Spinal cord (tissue), 10 donors: ENCODE results near the gene LYSMD2. TPM values are rescaled to one million over a fixed set of nuclear protein-coding genes. Genes with fewer than 3 reads are reported as not detected.
A peak's percentile ranks its signal among the peaks of the same experiment; 100 is the strongest.

Source experiments
- DNase-seq, 6 donors: peaks; one replicate each; pipeline versions ENCODE4 v3.0.0 to v3.0.0-alpha.2; 2013 to 2015; ENCODE audit warnings: low spot score in 6 of 6, low read depth in 4 of 6
- H3K27ac ChIP-seq: one replicate; pipeline ENCODE4 v1.5.1; 2013; ENCODE audit warnings: low read depth, low read length, control low read depth
- H3K27me3 ChIP-seq: one replicate; pipeline ENCODE4 v1.6.1; 2013; ENCODE audit warnings: low read length; ENCODE audit not compliant: control insufficient read depth, insufficient read depth
- H3K36me3 ChIP-seq: one replicate; pipeline ENCODE4 v1.6.1; 2013; ENCODE audit warnings: low read length; ENCODE audit not compliant: control insufficient read depth, insufficient read depth
- H3K4me1 ChIP-seq: one replicate; pipeline ENCODE4 v1.6.1; 2013; ENCODE audit warnings: low read length; ENCODE audit not compliant: control insufficient read depth, insufficient read depth
- H3K4me3 ChIP-seq: one replicate; pipeline ENCODE4 v1.5.1; 2013; ENCODE audit warnings: low read depth, low read length, control low read depth
- H3K9me3 ChIP-seq: one replicate; pipeline ENCODE4 v1.6.1; 2013; ENCODE audit warnings: low read length; ENCODE audit not compliant: control insufficient read depth, insufficient read depth
- WGBS: methylation state at CpG from one replicate; pipeline ENCODE4 v1.1.5; 2013; ENCODE audit warnings: missing lambda C conversion rate; ENCODE audit not compliant: insufficient coverage; 5-methylcytosine and 5-hydroxymethylcytosine counted together
- polyA plus RNA-seq, 2 donors: library from polyadenylated mRNA; unstranded; fragments of 120-200 nt; gene quantifications; one replicate each; pipeline ENCODE4 v1.2.1, GENCODE V29; 2013; ENCODE audit not compliant: insufficient read length in 2 of 2
- total RNA-seq, 2 donors: library from RNA; depleted of rRNA in 1 of 2; stranded (reverse); fragments of 120-200 nt in 1 of 2; fragments of >200 nt in 1 of 2; gene quantifications; one replicate each; pipeline versions ENCODE4 v1.2.3 to v1.2.4, GENCODE V29; 2013 to 2014
- donor health status: healthy.

The LYSMD2 gene
- total and polyA plus RNA-seq, 4 donors, result 10.7 to 23.8 (median 23.6) TPM

DNA sequence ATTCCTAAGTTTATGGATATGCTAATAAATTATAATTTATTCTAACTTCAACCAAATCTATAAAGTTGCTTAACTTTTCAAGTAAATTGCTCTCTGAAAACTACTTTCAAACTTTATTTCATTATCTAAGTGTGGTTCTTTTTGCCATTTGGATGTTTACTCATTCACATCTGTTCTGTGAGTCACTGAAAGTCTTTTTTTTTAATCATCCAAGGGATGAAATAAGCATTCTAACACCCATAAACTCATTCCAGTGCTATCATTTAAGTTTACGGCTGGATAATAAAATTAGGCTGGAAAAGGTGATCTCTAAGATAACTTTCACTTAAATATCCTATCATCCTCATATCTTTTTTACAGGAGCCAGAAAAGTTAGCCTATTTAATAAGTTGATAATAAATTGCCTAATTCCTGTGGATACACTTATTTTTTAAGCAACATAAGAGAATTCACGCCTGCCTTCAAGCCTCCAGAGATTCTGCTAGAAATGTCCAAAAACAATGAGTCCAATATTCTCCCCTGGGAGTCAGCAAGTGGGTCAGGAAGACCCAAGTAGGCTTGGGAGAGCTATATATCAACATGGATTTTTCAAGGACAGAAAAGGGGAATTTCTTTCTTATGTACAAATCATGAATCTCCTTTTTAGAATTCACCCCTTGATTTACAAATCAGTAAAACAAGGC, 30.4 kb downstream of the LYSMD2 start:
- Histone ChIP-seq H3K27ac (no peak overlapping the region), H3K4me3 (no peak overlapping the region), H3K36me3 (peaks cover 13% of the 10 kb centered on the region), H3K27me3 (no peaks in the 10 kb centered on the region), H3K9me3 (no peaks in the 10 kb centered on the region), H3K4me1 (no peaks in the 10 kb centered on the region)
- DNase-seq, result no peak
- WGBS, result no CpG with 5 or more reads among the region's 2 CpGs

DNA sequence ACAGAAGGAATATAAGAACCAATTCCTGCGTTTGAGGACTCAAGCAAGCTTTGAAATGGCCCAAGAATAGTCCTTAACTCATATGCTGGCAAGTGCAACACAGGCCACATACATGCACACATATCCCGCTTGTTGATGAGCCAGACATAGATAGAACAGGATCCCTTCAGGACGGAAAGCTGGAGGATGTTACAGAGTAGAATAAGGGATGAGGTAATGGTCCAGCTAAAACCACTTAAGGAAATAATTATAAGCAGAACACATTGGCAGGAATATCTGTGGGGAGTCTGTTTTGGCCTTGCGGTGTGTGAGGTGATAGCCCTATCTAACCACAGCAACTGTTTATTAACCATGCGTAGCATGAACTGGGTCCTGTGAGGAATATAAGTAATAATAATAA, 31.2 kb downstream of the LYSMD2 start:
- no peak overlapping the region for H3K27ac ChIP-seq
- no CpG with 5 or more reads among the region's 5 CpGs for WGBS
- no peaks in the 10 kb centered on the region for H3K9me3 ChIP-seq
- no peaks in the 10 kb centered on the region for H3K27me3 ChIP-seq
- H3K4me3 ChIP-seq, result no peak overlapping the region
- H3K4me1 ChIP-seq, result no peaks in the 10 kb centered on the region
- peak in 1 of 6 donors; percentile 9 for DNase-seq
- peaks cover 16% of the 10 kb centered on the region for H3K36me3 ChIP-seq

DNA sequence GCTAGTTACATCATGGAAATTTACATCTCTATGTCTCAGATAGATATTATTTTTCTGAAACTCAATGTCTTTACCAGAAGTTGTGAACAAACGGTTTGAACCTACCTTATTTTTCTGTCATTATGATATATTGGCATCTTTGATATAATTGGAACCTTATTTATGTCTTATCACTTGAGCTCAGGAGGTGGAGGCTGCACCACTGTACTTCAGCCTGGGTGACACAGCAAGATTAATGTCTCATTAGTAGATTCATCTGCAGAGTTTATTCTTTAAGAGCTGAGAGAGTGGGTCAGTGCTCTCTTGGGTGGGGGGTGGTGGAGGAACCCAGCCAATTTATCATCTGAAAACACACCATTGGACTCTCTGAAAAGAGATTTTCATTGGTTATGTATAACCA, 34.7 kb downstream of the LYSMD2 start:
- no peak for DNase-seq
- H3K4me1 ChIP-seq, result no peaks in the 10 kb centered on the region
- no peaks in the 10 kb centered on the region for H3K27me3 ChIP-seq
- H3K9me3 ChIP-seq, result no peaks in the 10 kb centered on the region
- WGBS, result no CpG with 5 or more reads among the region's 1 CpG
- peaks cover 13% of the 10 kb centered on the region for H3K36me3 ChIP-seq
- H3K27ac ChIP-seq, result no peak overlapping the region
- no peak overlapping the region for H3K4me3 ChIP-seq

DNA sequence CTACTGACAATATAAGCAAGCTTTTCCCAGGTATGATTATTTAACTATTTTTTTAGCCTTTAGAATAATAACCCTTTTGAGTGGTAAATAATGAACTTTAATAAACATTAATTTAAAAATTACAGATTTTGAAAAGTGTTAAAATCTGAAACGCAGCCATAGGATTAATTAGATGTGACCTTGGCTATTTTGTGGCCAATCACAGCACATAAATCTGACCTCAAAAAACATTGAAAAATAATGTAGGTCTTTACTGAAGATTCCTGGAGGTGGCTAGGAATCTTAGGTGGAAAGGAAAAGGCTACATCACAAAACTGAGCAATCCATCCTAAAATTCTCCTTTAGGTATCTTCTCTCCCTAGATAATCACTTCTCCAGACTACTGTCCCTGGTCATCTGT, 38.1 kb downstream of the LYSMD2 start:
- no CpG with 5 or more reads among the region's 1 CpG for WGBS
- Histone ChIP-seq H3K36me3 (peaks cover 15% of the 10 kb centered on the region), H3K27ac (no peak overlapping the region), H3K27me3 (no peaks in the 10 kb centered on the region), H3K4me3 (no peak overlapping the region), H3K9me3 (no peaks in the 10 kb centered on the region), H3K4me1 (no peaks in the 10 kb centered on the region)
- DNase-seq, result no peak

DNA sequence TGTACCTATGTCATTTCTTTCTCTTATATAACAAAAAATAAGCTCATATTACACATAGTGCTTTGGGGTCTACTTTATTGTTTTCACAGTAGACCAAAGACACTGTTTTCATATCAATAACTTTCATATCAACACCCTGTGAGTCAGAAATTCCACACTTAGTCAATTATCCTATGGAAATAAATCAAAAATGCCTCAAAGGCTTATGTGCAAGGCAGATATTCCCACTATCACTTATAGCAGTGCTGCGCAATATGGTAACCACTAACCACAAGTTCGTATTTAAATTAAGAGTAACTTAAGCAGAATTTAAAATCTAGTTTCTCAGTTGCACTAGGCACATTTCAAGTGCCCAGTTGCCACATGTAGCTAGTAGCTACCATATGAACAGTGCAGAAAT, 40.3 kb downstream of the LYSMD2 start:
- Histone ChIP-seq H3K36me3 (peaks cover 15% of the 10 kb centered on the region), H3K9me3 (no peaks in the 10 kb centered on the region), H3K27ac (no peak overlapping the region), H3K4me1 (no peaks in the 10 kb centered on the region), H3K4me3 (no peak overlapping the region), H3K27me3 (no peaks in the 10 kb centered on the region)
- no peak for DNase-seq
- no CpG with 5 or more reads among the region's 2 CpGs for WGBS

DNA sequence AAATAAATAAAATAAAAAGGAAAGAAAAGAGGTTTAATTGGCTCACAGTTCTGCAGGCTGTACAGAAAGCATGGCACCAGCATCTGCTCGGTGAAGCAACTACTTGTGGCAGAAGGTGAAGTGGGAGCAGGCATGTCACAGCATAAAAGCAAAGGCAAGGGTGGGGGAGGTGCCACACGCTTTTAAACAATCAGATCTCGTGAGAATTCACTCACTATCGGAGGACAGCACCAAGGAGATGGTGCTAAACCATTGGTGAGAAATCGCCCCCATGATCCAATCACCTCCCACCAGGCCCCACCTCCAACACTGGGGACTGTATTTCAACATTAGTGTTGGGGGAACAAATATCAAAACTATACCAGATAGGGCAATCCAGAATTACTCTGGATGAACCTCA, 40.9 kb downstream of the LYSMD2 start:
- Histone ChIP-seq H3K4me3 (no peak overlapping the region), H3K27me3 (no peaks in the 10 kb centered on the region), H3K27ac (no peak overlapping the region), H3K9me3 (no peaks in the 10 kb centered on the region), H3K36me3 (peaks cover 14% of the 10 kb centered on the region), H3K4me1 (no peaks in the 10 kb centered on the region)
- DNase-seq, result no peak
- WGBS, result 92% methylated on average over 1 of the region's 5 CpGs

DNA sequence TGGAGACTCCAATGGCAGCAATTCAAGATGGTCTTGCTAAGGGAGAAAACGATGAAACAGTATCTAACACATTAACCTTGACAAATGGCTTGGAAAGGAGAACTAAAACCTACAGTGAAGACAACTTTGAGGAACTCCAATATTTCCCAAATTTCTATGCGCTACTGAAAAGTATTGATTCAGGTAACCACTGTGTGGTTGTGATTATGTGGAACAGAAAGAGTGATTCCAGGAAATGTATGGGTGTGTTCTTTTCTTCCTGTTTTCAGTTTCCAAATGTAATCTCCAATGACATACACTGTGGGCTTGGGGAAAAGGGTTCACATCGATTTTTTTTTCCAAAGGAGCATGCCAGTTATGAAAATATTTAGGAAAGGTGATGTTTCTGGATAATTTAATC, 45.3 kb downstream of the LYSMD2 start:
- WGBS, result no CpG with 5 or more reads among the region's 3 CpGs
- DNase-seq, result no peak
- Histone ChIP-seq H3K9me3 (no peaks in the 10 kb centered on the region), H3K4me3 (no peak overlapping the region), H3K4me1 (no peaks in the 10 kb centered on the region), H3K36me3 (peaks cover 17% of the 10 kb centered on the region), H3K27me3 (no peaks in the 10 kb centered on the region), H3K27ac (no peak overlapping the region)

DNA sequence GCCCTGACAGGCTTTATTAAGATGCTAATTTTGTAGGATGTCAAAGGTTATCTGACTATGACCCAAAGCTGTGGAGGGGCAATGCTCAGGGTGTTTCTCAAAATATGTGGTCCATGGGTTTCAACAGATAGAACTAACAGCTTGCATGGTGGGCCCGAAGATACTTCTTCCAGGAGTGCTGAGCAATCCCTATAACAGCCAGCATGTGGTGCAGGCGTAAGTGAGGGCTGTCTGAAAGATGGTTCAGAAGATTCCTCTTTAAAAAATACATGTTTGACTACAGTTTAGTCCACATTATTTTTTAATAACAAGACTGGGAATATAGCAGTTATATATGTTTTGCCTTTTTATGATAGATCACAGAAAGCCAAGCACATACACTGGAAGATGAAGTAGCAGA, 48.6 kb downstream of the LYSMD2 start:
- no CpG with 5 or more reads among the region's 2 CpGs for WGBS
- DNase-seq, result no peak

DNA sequence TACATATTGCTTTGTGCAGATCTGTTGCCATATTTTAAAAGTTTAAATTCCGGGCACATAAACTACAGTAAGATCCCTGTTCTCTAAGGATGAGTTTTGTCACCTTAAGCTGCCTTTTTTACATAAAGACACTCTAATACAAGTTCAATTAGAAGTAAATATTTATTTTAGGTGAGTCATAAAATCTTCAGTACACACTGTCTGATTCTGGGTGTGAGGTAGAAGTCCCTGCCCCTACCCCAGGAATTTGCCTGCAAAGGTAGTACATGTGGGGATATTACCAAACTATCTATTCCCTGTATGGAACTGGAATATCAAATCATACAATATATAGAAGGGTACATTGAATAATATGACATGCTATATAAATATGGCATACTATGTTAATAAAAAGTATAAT, 49.9 kb downstream of the LYSMD2 start:
- no CpG with 5 or more reads among the region's 1 CpG for WGBS
- Histone ChIP-seq H3K27ac (no peak overlapping the region), H3K4me1 (no peaks in the 10 kb centered on the region)

More for the DNA sequence above, 48.6 kb downstream of the LYSMD2 start:
- Histone ChIP-seq H3K4me3 (no peak overlapping the region), H3K9me3 (no peaks in the 10 kb centered on the region), H3K27ac (no peak overlapping the region), H3K27me3 (no peaks in the 10 kb centered on the region), H3K36me3 (peaks cover 14% of the 10 kb centered on the region), H3K4me1 (no peaks in the 10 kb centered on the region)

DNA sequence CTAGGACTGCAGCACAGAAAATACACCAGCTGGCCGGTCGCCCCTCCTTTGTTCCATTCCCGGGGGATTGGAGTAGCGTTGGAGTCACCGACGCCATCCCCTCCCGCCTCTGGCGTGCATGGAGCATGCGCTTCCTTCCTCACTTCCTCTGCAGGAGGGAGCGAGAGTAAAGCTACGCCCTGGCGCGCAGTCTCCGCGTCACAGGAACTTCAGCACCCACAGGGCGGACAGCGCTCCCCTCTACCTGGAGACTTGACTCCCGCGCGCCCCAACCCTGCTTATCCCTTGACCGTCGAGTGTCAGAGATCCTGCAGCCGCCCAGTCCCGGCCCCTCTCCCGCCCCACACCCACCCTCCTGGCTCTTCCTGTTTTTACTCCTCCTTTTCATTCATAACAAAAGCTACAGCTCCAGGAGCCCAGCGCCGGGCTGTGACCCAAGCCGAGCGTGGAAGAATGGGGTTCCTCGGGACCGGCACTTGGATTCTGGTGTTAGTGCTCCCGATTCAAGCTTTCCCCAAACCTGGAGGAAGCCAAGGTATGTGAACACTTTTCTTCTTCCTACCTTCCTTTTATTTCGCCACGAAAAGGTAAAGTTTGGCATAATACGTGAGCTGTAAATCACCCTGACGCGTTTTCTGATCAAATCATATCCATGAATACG, 56.0 kb downstream of the LYSMD2 start, which contains the start of gene SCG3:
SCG3 (plus strand) TSS at position 201 of the 661 bp plus-strand sequence; CDS start at position 454, 253 bp downstream.
- H3K27me3 ChIP-seq, result no peaks in the 10 kb centered on the region
- WGBS, result 0% methylated on average over 31 of the region's 38 CpGs
- no peaks in the 10 kb centered on the region for H3K9me3 ChIP-seq
- DNase-seq, result peak; percentile 78 to 99 (median 87)
- H3K4me1 ChIP-seq, result peaks cover 7% of the 10 kb centered on the region
- H3K4me3 ChIP-seq, result peak within 1 kb of the TSS; percentile 38
- H3K36me3 ChIP-seq, result peaks cover 3% of the 10 kb centered on the region
- peak within 1 kb of the TSS; percentile 83 for H3K27ac ChIP-seq

More for the DNA sequence above, 49.9 kb downstream of the LYSMD2 start:
- peaks cover 14% of the 10 kb centered on the region for H3K36me3 ChIP-seq
- no peaks in the 10 kb centered on the region for H3K9me3 ChIP-seq
- no peak for DNase-seq
- H3K27me3 ChIP-seq, result no peaks in the 10 kb centered on the region
- no peak overlapping the region for H3K4me3 ChIP-seq
